Left renal cortex interstitium (tissue), 4 donors: ENCODE measurements around the gene OSBPL5. TPM values are rescaled to one million over a fixed set of nuclear protein-coding genes. Genes with fewer than 3 reads are reported as not detected.

ENCODE experiments used
- DNase-seq, 4 donors: peaks; one replicate each; pipeline ENCODE4 v3.0.0-alpha.2; 2013; ENCODE audit warnings: low read depth in 4 of 4, low spot score in 2 of 4, missing footprints in 1 of 4
- polyA plus RNA-seq, 4 donors: library from polyadenylated mRNA; unstranded; fragments of 120-200 nt; gene quantifications; one replicate each; pipeline ENCODE4 v1.2.1, GENCODE V29; 2013; ENCODE audit not compliant: insufficient read length in 4 of 4

OSBPL5 gene
- polyA plus RNA-seq, 4 donors: 15.5 to 30.1 (median 25.0) TPM

- no peak for DNase-seq
These were observed 120.2 kb downstream of the OSBPL5 start for GRCh38 chr11:3044915-3045314.

GRCh38 chr11:3044004-3044403 lies 121.1 kb downstream of the OSBPL5 start:
- no peak for DNase-seq

GRCh38 chr11:3043315-3043871 lies 121.7 kb downstream of the OSBPL5 start:
- DNase-seq: no peak

- DNase-seq: no peak
These were observed 122.4 kb downstream of the OSBPL5 start for GRCh38 chr11:3042496-3043314.

- DNase-seq: no peak
These were observed 123.2 kb downstream of the OSBPL5 start for GRCh38 chr11:3041699-3042441.

DNA sequence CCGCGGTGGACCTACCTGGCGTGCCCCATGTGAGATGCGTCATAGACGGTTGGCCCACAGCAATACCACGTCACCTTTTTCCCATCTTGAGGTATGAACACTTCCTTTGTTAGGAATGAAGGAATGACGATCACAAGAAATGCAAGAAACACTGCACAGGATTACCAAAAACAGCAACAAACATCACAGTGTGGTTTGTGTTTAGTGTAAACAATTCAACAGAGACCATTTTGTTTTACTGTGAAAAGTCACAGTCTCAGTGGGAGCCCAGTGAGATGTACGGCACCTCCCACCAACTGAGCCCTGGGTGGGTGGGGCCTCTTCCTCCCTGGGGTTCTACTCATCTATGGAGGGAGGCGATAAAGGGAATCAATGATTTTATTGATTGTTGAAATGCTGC lies 124.2 kb downstream of the OSBPL5 start:
- no peak for DNase-seq

DNA sequence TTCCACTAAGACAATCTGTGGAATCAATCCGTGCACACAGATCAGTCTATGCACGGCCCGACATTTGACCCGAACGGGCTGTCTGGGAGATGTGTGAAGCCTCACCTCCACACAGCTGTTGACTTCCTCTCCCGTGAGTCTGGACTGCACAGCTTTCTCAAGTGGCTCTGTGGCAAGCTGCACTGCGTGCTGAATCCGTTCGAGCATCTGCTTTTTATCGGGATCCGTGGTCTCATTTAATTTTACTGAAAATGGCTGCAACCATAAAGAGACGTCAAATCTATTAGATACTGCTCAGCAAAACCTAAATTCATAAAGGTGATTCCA lies 127.2 kb downstream of the OSBPL5 start:
- no peak for DNase-seq

Other genes starting within 250 kb of the OSBPL5 start
- gene PHLDA2, start 235.9 kb downstream of the OSBPL5 start, polyA plus RNA-seq: 1 to 10 TPM; 1.1 to 2.7 (median 1.7) TPM
- gene NAP1L4, start 173.0 kb downstream of the OSBPL5 start, polyA plus RNA-seq: 100 to 1,000 TPM; 154 to 219 (median 195) TPM
- gene CARS1, start 107.9 kb downstream of the OSBPL5 start, polyA plus RNA-seq: 10 to 100 TPM; 24.1 to 29.1 (median 27.0) TPM
- gene MRGPRG, start 53.5 kb upstream of the OSBPL5 start, polyA plus RNA-seq: not detected
- gene MRGPRE, start 67.1 kb upstream of the OSBPL5 start, polyA plus RNA-seq: not detected
- 10 to 100 TPM; 32.4 to 46.6 (median 38.4) TPM for gene ZNF195, start 213.8 kb upstream of the OSBPL5 start, polyA plus RNA-seq